Measurements from ENCODE around the gene PREX1. TPM values are rescaled to one million over a fixed set of nuclear protein-coding genes. Genes with fewer than 3 reads are reported as not detected.

The PREX1 gene
- total RNA-seq, 1 donor = 14.1 TPM

GRCh38 chr20:48632017-48632824 is 195.6 kb downstream of the PREX1 start:
- Histone ChIP-seq H2AFZ (ENCODE audit: low read length) (no peak overlapping the region), H3K27ac (ENCODE audit: low read depth, low read length) (no peak overlapping the region), H3K79me2 (ENCODE audit: insufficient read depth, low read length) (no peaks in the 10 kb centered on the region), H3K4me3 (ENCODE audit: insufficient read depth, low read length) (no peak overlapping the region), H3K4me1 (ENCODE audit: insufficient read depth, low read length) (no peaks in the 10 kb centered on the region), H4K20me1 (ENCODE audit: insufficient read depth, low read length) (peaks cover 9% of the 10 kb centered on the region), H3K4me2 (ENCODE audit: insufficient read depth, low read length) (no peak overlapping the region), H3K36me3 (ENCODE audit: insufficient read depth, low read length) (no peaks in the 10 kb centered on the region), H3K27me3 (ENCODE audit: insufficient read depth, low read length) (no peaks in the 10 kb centered on the region), H3K9me3 (ENCODE audit: low read depth, low read length) (no peaks in the 10 kb centered on the region)
- peak; percentile 71 for DNase-seq (ENCODE audit: insufficient read length, low spot score, missing footprints)
- TF ChIP-seq, protein P1, sequence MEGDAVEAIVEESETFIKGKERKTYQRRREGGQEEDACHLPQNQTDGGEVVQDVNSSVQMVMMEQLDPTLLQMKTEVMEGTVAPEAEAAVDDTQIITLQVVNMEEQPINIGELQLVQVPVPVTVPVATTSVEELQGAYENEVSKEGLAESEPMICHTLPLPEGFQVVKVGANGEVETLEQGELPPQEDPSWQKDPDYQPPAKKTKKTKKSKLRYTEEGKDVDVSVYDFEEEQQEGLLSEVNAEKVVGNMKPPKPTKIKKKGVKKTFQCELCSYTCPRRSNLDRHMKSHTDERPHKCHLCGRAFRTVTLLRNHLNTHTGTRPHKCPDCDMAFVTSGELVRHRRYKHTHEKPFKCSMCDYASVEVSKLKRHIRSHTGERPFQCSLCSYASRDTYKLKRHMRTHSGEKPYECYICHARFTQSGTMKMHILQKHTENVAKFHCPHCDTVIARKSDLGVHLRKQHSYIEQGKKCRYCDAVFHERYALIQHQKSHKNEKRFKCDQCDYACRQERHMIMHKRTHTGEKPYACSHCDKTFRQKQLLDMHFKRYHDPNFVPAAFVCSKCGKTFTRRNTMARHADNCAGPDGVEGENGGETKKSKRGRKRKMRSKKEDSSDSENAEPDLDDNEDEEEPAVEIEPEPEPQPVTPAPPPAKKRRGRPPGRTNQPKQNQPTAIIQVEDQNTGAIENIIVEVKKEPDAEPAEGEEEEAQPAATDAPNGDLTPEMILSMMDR (IDR thresholded peaks at IDR 0.05; ENCODE audit: extremely low read depth, low read depth, low read length) = no peak

GRCh38 chr20:48631114-48632016 is 196.4 kb downstream of the PREX1 start:
- TF ChIP-seq, protein P1 (IDR thresholded peaks at IDR 0.05; ENCODE audit: extremely low read depth, low read depth, low read length) = no peak
- Histone ChIP-seq H3K9me3 (ENCODE audit: low read depth, low read length) (no peaks in the 10 kb centered on the region), H2AFZ (ENCODE audit: low read length) (no peak overlapping the region), H3K27ac (ENCODE audit: low read depth, low read length) (no peak overlapping the region), H3K36me3 (ENCODE audit: insufficient read depth, low read length) (no peaks in the 10 kb centered on the region), H3K4me2 (ENCODE audit: insufficient read depth, low read length) (no peak overlapping the region), H3K79me2 (ENCODE audit: insufficient read depth, low read length) (no peaks in the 10 kb centered on the region), H3K4me3 (ENCODE audit: insufficient read depth, low read length) (no peak overlapping the region), H4K20me1 (ENCODE audit: insufficient read depth, low read length) (peaks cover 9% of the 10 kb centered on the region), H3K4me1 (ENCODE audit: insufficient read depth, low read length) (no peaks in the 10 kb centered on the region), H3K27me3 (ENCODE audit: insufficient read depth, low read length) (no peaks in the 10 kb centered on the region)
- peak; percentile 97 for DNase-seq (ENCODE audit: insufficient read length, low spot score, missing footprints)

- H3K4me3 ChIP-seq (ENCODE audit: insufficient read depth, low read length) = no peak overlapping the region
Observed at GRCh38 chr20:48630342-48631075, 197.3 kb downstream of the PREX1 start.

More at GRCh38 chr20:48630342-48631075, 197.3 kb downstream of the PREX1 start:
- DNase-seq (ENCODE audit: insufficient read length, low spot score, missing footprints) = peak; percentile 91
- H3K79me2 ChIP-seq (ENCODE audit: insufficient read depth, low read length) = no peaks in the 10 kb centered on the region
- H2AFZ ChIP-seq (ENCODE audit: low read length) = no peak overlapping the region
- TF ChIP-seq, protein P1 (IDR thresholded peaks at IDR 0.05; ENCODE audit: extremely low read depth, low read depth, low read length) = no peak
- H3K4me1 ChIP-seq (ENCODE audit: insufficient read depth, low read length) = no peaks in the 10 kb centered on the region
- no peaks in the 10 kb centered on the region for H3K36me3 ChIP-seq (ENCODE audit: insufficient read depth, low read length)
- no peaks in the 10 kb centered on the region for H3K9me3 ChIP-seq (ENCODE audit: low read depth, low read length)
- no peaks in the 10 kb centered on the region for H3K27me3 ChIP-seq (ENCODE audit: insufficient read depth, low read length)
- no peak overlapping the region for H3K27ac ChIP-seq (ENCODE audit: low read depth, low read length)
- H4K20me1 ChIP-seq (ENCODE audit: insufficient read depth, low read length) = peaks cover 2% of the 10 kb centered on the region
- no peak overlapping the region for H3K4me2 ChIP-seq (ENCODE audit: insufficient read depth, low read length)

Data from osteoblast (primary cell).